SU-DHL-6 (cell line): Measurements from ENCODE around the gene SUSD3.

Source experiments
- CTCF ChIP-seq: fragments of 200-600 bp; sonication (generic); IDR thresholded peaks from one replicate; pipeline ENCODE4 v1.5.1; 2017; ENCODE audit warnings: antibody characterized with exemption, mild to moderate bottlenecking, low read length, moderate library complexity; ENCODE audit not compliant: insufficient read depth, poor library complexity, severe bottlenecking
- EZH2phosphoT487 ChIP-seq: fragments of 200-600 bp; sonication (generic), shearing (Covaris generic); conservative IDR thresholded peaks from 2 replicates; pipeline ENCODE4 v1.6.1; 2018; ENCODE audit warnings: mild to moderate bottlenecking, antibody characterized with exemption, low read length, moderate library complexity, mixed read lengths

DNA sequence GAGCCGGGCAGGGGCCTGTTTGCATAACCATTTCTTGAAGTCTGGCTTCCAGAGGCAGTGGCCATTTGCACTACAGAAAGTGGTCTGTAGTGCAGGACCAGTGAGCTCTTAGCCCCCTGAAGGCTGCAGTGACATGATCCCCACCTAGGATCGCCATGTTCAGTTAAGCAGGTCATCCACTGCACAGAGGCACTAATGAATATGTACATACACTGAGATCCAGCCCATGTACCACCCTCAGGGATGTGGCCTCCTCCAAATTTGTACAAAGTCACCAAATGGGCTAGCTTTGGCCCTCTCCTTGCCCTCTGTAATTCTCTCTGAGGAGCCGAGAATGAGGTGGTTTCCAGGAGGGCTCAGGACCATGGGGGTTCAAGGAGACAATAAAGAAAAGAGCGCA lies 8.3 kb upstream of the SUSD3 start:
- TF ChIP-seq CTCF, result no peak
- no peak for TF ChIP-seq EZH2phosphoT487
